Activated naive CD4-positive, alpha-beta T cell treated with Interleukin-2 at 50 U/mL for 16 hours (primary cell): ENCODE results near the gene CDH24.

Source experiments
- DNase-seq: peaks from one replicate; pipeline ENCODE4 v3.0.0-alpha.2; 2020

CDH24 gene, protein sequence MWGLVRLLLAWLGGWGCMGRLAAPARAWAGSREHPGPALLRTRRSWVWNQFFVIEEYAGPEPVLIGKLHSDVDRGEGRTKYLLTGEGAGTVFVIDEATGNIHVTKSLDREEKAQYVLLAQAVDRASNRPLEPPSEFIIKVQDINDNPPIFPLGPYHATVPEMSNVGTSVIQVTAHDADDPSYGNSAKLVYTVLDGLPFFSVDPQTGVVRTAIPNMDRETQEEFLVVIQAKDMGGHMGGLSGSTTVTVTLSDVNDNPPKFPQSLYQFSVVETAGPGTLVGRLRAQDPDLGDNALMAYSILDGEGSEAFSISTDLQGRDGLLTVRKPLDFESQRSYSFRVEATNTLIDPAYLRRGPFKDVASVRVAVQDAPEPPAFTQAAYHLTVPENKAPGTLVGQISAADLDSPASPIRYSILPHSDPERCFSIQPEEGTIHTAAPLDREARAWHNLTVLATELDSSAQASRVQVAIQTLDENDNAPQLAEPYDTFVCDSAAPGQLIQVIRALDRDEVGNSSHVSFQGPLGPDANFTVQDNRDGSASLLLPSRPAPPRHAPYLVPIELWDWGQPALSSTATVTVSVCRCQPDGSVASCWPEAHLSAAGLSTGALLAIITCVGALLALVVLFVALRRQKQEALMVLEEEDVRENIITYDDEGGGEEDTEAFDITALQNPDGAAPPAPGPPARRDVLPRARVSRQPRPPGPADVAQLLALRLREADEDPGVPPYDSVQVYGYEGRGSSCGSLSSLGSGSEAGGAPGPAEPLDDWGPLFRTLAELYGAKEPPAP

DNA sequence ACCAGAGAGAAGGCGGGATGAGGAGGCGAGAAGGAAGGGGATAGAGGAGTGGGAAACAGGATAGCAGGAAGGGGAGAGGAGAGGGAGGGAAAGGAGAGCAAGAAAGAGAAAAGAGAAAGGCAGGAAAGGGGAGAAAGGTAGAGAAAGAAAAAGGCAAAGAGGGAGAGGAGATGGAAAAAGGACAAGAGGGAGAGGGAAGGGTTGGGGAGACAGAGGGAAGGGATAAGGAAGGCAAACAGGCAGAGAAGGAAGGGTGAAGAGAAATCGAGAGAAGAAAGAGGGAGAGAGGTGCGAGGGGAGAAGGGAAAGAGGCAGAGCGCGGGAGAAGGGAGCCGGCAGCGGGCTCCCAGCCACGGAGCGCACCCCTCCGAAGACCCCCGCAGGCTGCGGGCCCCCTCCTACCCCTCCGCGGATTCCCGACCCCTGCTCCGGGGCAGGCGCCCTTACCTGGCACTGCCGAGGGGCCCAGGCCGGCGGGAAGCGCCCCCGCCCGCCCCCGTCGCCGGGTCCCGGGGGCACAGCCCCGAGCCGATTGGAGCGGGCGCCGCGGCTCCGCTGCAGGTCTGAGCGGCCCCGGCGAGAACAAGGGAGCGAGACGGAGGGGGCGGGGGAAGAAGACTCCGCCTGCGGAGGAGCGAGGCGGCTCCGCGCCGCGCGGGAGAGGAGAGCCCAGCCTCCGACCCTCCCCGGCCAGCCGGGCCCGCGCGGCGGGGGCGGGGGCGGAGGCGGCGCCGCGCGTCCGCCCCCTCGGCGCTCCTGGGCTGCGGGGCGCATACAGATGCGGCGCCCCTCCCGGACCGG is at the start of gene CDH24:
TSS of gene CDH24 (minus strand) at position 565 of the 801 bp plus-strand sequence. CDS start 1,787 bp downstream, outside the sequence.
- peak; percentile 75 for DNase-seq

DNA sequence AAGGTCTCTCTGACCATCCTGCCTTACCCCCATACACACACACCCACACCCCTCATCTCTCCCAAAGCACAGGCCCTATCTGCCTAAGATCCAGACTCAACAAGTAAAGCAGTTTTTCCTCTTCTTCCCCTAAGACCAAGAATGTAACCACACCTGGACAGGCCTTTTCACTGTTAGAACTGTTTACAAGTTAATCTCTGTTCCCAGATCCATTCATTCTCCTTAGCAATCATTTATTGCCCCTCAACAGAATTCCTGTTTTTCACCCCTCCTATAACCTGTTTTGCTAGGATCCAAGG is 49.4 kb upstream of the CDH24 start:
- no peak for DNase-seq

DNA sequence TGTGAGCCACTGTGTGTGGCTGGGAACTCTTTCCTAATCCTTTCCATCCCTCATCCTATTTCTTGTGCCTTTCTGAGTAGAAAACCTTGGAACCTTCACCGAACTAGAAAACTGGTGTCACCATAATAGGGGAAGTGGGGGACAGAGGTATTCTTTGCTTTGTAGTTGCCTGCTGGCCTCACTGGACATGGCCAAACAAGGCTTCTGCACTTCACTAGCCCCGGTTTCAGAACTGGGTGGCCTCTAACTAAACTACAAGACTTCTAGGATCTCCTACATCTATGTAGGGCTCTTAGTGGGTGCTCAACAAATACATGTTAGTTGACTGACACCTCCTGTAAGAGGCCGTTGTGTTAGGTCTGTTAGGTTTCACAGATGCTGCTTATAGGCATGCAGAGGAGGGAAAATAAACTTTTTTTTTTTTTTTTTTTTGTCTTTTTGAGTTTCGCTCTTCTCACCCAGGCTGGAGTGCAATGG is 48.1 kb upstream of the CDH24 start:
- DNase-seq = no peak

DNA sequence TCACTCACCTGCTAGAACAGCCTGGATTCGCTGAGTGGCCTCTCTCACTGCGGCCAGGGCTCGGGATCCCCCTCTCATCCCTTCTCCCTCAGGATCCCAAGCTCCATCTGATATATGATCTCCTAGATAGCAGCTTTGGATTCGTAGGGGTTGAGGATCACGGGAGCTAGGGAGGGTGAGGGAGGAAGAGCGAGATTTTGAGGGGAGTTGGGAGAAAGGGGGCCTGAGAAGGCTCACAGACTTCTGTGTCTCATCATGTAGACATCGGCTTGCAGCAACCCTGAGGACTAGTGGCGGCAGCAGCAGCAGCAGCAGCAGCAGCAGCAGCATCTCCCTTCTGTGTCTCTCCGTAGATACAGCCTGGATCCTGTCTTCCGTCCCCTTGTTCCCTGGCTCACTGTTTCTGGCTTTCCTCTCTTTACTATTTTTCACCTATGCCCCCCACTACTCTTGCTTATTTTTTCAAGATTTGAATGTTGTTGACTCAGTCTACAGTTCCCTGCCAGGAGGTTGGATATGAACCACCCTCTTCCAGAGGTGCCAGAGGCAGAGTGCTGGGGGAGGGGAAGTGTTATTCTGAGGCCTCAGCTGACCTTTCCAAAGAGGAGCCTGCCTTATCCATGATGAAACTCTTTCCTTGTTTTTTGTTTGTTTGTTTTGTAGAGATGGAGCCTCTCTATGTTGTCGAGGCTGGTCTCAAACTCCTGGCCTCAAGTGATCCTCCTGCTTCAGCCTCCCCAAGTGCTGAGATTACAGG is 47.4 kb upstream of the CDH24 start, which contains the start of gene CIROP:
TSS of gene CIROP (minus strand) at position 399 of the 757 bp plus-strand sequence. CDS start at position 330, 69 bp downstream.
- DNase-seq = no peak

DNA sequence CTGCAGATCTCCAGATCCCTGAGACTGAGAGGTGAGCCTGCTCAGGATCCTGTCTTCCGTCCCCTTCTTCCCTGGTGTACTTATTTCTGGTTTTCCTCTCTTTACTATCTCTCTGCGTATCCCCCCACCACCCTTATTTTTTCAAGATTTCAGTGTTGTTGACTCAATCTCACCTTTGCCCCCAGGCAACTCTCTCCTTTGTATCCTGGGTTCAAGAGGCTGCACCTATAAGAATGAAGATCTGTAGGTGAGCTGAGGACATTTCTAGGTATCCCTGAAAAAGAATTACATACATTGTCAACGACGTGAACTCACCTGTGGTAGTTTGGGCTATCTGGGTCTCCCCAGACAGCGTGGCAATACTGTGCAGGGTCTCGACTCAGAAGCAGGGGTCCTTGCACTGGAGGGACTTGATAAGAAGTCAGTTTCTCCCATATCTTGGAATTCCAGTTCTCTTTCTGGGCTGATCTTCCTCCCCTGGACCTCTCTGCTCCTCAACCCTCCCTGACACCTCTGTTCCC is 46.8 kb upstream of the CDH24 start:
- DNase-seq = no peak

DNA sequence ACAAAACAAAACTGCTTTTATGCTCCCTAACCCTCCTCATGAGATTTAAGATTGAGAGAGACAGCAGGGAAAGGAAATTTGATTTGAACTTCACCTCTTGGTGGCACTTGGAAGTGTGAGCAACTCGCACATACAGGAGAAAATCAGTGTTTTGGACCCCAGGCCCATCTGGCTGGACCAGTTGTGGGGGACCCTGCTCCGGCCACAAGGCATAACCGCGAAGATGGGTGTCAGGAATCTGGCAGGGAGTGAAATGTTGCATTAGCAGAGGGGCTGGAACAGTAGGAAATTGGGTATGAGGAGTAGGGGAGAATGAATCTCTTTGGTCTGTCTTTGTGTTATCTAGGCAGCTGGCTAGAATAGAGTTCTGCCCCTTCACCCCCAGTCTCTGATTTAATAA is 46.3 kb upstream of the CDH24 start:
- no peak for DNase-seq

DNA sequence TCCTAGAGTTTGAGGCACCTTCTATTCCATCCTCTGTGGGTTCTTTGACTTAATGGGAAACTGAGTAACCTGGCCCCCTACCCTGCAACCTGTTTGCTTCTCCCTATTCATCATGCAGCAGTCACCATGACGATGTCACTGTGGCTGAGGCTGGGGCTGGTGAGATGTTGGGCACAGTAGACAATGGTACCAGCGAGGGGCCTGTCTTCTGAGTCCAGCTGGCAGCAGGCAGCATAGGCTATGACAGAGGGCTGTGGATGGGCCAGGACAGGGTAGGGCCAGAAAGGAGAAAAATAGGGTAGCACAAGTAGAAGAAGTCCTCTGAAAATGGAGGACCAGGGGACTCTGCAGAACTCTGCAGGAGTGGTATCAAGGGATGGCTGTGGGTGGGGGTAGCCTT is 45.5 kb upstream of the CDH24 start:
- DNase-seq = no peak

DNA sequence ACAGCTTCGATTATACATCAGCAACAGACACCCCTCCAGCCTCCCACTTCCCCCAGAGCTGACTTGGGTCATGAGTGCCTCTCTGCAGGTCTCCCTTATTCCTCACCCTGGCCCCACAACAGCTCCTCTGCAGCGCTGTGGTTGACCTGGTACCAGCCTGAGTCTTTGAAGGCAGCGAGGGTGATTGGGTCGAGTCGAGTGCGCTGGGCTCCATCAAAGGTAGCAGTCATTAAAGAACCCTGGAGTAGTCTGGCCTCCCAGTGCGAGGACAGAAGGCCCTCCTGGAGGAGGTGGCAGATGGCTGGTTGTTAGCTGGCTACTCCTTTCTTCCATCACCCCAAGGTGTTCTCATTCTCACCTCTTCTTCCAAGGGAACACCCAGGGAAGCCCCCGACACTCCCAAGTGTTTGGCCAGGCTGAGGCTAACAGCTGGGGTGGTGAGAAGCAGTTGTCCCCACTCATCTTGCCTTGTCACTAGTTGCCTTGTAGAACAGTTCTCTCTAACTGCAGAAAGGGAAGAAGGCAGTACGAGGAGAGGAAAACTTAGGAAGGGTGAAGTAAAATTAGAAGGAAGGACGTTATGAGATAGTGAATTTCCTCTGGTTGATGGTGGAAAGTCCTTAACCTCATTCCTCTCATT is 44.8 kb upstream of the CDH24 start:
- no peak for DNase-seq

DNA sequence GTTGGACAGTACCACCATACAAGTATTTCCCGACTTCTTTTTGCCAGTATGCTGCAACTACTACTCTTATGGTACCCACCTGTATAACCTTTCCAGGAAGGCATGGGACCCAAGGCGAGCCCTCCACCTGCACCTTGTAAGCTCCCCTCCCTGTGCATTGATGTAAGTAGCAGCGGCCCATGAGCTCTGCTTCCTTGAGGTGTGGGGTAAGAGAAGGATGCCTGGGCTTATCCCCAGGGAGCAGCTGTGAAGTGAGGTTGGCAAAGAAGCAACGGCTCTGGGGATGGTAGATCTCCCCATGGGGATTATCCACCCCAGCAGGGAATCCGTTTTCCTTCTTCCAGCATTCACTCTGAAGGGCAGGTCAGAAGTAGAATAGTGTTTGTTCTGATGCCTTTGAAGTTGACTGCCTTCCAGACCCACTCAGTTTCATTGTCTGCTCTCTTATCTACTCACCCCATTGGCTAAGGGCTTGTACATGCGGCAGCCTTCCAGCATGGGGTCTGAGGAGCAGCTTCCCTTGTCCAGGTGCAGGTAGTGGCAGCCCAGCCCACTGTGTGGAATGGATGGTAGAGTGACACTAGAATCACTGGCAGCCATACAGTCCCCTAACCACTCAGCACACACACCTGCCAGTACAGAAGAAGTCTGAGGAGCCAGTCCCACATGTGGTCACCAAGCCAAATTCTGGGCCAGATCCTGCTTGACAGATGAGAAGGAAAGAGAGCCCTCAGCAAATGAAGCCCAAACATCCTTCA is 44.1 kb upstream of the CDH24 start:
- no peak for DNase-seq

DNA sequence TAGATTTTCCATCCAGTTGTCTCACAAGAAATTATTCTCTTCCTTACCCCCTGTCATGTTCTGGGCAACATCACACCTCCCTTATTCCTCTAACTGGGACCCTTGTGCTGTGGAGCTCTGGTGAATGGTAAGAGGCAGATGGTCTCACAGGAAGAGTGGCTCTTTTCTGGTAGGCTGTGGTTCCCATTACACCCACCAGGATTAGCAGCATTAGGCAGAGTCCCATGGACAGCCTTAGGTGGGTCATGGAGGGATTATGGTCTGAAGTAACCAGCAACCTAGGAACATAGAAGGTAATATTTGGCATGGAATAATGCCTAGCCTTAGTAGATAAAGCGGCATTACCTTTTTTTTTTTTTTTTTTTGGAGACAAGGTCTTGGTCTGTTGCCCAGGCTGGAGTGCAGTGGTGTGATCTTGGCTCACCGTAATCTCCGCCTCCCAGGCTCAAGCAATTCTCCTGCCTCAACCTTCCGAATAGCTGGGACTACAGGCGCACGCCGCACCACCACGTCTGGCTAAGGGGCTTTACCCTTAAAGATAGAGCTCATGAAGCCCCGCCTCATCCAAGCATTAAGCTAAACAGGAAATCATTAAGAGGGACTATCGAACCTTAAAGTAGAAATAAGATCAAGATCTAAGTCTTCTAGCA is 42.0 kb upstream of the CDH24 start:
- no peak for DNase-seq

DNA sequence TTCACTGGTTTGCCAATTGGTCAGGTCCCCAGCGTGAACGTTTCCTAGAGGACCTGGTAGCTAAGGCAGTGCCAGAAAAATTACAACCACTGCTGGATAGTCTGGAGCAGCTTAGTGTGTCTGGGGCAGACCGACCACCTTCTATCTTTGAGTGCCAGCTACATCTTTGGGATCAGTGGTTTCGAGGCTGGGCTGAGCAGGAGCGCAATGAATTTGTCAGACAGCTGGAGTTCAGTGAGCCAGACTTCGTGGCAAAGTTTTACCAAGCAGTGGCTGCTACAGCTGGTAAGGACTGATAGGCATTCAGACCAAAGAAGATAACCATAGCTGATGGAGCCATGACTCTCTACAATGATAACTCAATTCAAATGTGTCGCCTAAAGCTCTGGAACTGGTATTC is 40.5 kb upstream of the CDH24 start:
- no peak for DNase-seq

DNA sequence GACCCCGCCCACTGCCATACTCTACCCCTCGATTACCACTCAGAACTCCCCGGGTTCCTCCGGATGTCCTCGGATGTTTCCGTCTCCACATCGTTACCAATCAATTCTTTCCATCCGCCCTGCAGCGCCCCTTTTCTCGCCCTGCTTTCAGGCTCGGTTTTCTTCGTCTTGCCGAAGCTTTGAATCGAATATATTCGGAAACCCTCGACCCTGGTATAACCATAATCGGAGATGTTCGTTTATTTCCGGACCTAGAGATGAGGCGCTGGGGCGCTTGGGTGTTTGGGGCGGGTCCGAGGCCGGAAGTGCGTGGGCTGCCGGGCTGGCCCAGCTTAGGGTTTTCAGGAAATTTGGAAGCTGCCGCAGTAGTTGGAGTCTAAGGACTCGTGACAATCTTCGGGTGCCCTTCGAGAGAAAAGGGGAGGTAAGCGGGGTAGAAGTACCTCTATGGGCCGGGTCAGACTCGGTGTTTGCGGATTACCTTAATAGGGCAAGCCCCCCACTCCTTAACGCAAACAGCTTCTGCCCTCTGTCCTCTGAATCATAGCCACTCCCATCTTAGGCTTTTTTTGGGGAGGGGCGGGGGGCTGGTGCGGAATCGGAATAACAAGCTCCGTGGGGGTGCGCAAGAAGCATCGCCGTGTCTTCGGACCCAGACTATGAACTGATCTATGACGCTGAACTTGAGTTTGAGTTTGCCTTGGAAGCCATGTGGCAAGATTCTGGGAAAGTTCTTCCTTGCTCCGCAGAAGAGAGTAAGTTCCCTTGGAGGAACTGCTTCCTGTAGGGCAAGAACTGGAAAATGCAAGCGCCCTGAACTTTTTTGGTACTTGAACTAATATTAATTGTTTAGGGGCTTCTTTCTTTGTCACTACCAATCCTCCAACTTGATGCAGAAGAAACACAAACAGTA is 38.1 kb upstream of the CDH24 start, which contains the start of gene C14orf119:
TSS of gene C14orf119 (plus strand) at position 310 of the 913 bp plus-strand sequence. CDS start 2,154 bp downstream, outside the sequence.
- peak; percentile 99 for DNase-seq

DNA sequence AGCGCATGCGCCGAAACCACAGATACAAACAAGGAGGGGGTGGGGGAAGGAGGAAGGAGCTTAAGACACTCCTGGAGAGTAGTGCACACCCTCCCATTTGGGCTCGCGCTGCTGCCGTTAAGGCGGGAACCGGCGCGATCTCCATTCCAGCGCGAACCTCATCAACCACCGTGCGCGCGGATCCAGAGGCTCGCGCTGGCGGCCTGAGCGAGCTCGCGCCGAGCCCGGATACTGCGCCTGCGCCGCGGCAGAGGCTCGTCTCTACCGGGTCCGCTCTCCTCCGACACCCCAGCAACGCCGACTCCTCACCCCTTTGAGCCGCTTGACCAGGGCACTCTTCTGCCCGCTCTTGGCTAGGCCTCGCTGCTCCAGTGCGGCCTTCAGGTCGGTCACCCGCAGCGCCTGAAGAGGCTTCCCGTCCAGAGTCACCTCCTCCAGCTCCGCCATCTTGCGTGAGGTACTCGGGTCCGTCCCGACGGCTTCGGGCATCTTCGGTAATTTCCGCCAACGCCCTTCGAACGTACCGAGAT is 37.4 kb upstream of the CDH24 start, which contains the start of gene ACIN1:
TSS of gene ACIN1 (minus strand) at position 471 of the 530 bp plus-strand sequence. CDS start at position 447, 24 bp downstream.
- peak; percentile 73 for DNase-seq

DNA sequence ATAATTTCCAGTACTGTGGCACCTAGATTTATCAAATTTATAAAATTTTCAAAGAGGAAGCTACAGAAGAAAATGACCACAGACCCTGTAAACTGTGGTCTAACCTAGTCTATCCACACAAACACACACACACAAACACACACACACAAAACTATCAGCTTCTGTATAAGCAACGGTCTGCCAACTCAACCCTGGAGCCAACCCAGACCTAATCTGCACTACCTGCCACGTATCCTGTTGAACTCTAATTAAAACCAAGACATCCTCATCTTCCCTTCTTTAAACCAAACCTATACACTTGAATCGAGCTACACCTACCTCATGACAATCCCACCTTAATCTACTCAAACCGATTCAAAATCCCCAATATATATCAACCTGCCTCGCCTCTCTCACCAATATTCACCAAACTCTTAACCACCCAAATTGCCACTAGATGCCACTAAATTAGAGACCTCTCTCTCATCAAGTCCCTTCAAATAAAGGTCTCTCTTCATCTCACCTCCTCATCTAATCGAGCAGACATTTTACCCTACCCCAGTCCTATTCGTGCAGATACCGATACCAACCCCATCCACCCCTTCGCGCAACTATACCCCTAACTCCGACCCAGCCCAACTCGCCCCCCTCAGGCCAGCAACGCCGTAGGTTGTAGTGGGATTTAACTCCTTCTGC is 36.8 kb upstream of the CDH24 start:
- no peak for DNase-seq

DNA sequence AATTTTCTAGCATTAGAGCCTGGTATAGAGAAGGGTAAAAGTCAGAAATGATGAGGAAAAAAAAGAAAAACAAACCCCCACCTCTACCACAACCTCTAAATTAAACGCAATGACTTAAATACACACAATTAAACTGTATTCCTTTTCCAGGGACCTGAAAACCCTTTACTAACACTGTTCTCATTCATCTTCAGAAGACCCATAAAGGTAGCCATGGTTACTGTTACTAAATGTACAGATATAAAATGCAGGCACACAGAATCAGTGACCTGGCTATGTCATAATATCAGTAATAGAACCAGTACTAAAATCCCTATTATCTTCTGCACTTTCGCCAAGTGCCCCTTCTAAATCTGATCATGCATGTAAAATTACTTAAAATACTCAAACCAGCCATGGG is 36.2 kb upstream of the CDH24 start:
- DNase-seq = no peak

DNA sequence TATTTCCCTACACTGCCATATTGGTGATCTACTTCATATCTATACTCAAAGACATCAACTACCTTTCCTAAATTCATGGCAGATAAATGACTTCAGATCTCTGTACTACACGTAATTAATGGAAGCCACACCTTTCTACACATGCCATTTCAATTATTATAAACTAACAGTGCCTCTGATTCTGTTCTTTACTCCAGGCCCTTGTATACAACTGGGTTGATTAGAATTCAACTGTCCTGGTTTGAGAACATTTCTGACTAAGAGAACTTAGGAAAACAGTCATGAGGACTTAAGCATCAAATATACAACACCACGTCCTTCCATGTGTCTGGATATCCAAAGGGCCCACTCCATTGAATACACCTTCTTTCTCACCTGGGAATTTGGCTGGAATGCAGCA is 35.8 kb upstream of the CDH24 start:
- no peak for DNase-seq

DNA sequence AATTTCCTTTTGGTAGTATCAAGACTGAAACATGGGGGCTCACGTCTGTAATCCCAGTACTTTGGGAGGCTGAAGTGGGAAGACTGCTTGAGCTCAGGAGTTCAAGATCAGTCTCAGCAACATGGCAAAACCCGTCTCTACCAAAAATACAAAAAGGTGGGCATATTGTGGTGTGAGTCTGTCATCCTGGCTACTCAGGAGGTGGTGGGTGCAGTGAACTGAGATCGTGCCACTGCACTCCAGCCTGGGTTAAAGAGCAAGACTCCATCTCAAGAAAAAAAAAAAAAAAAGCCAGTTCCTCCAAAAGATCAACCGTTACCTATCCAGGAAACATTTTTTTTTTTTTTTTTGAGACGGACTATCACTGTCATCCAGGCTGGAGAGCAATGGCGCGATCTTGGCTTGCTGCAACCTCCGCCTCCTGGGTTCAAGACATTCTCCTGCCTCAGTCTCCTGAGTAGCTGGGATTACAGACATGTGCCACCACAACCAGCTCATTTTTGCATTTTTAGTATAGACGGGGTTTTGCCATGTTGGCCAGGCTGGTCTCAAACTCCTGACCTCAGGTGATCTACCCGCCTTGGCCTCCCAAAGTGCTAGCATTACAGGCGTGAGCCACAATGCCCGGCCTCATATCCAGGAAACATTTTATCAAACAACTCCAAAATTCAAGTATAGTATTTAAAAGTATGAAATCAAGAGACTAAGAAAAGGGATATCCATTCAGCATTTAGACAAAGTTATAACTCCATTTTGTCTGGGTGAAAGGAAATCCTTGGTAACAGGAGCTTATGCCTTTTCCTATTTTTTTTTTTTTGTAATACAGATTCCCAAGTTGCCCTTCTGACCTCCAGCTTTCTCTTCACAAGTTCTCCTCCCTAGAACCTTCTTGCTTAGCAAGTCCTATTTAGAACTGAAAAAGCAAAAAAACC is 34.2 kb upstream of the CDH24 start:
- no peak for DNase-seq
